GM12878 (cell line): ENCODE results near the gene NOTCH4. TPM values are rescaled to one million over a fixed set of nuclear protein-coding genes. Genes with fewer than 3 reads are reported as not detected.

Experiments
- CREM ChIP-seq: IDR thresholded peaks from 2 replicates; pipeline ENCODE4 v1.6.1; 2014; ENCODE audit warnings: antibody characterized with exemption, low read depth
- EGR1 ChIP-seq, 2 experiments: IDR thresholded peaks; 1 replicate in 1 of 2; 2 replicates in 1 of 2; pipeline ENCODE4 v1.6.1; 2011 to 2012; ENCODE audit warnings: low read depth in 2 of 2, low read length in 2 of 2, borderline replicate concordance in 1 of 2, mild to moderate bottlenecking in 1 of 2, moderate library complexity in 1 of 2
- MXI1 ChIP-seq: fragments of 150-350 bp; IDR thresholded peaks from 2 replicates; pipeline ENCODE4 v1.6.1; 2011; ENCODE audit warnings: low read depth, mild to moderate bottlenecking, inconsistent platforms, low read length, improper control_type of control experiment
- NFYB ChIP-seq: IDR thresholded peaks from 2 replicates; pipeline ENCODE4 v1.6.1; 2011; ENCODE audit warnings: low read depth, mild to moderate bottlenecking, low read length, improper control_type of control experiment, moderate library complexity; ENCODE audit not compliant: insufficient read depth
- PAX5 ChIP-seq: IDR thresholded peaks from 2 replicates; pipeline ENCODE4 v1.6.1; 2011; ENCODE audit warnings: low read depth, low read length, borderline replicate concordance
- SUPT20H ChIP-seq: IDR thresholded peaks from 2 replicates; pipeline ENCODE4 v1.6.1; 2011; ENCODE audit warnings: low read depth, mild to moderate bottlenecking, low read length, moderate library complexity, borderline replicate concordance; ENCODE audit not compliant: control insufficient read depth
- SUZ12 ChIP-seq: fragments of 200-600 bp; sonication (generic); IDR thresholded peaks from one replicate; pipeline ENCODE4 v1.6.1; 2018; ENCODE audit warnings: antibody characterized with exemption, mild to moderate bottlenecking; ENCODE audit not compliant: unreplicated experiment
- TBL1XR1 ChIP-seq: IDR thresholded peaks from 2 replicates; pipeline ENCODE4 v1.6.1; 2012; ENCODE audit warnings: low read depth, low read length, improper control_type of control experiment
- ZBTB33 ChIP-seq: fragments of 450-650 bp; IDR thresholded peaks from 2 replicates; pipeline ENCODE4 v1.6.1; 2017; ENCODE audit warnings: mild to moderate bottlenecking
- ZNF687 ChIP-seq: fragments of 450-650 bp; IDR thresholded peaks from 2 replicates; pipeline ENCODE4 v1.6.1; 2017; ENCODE audit warnings: mild to moderate bottlenecking, moderate library complexity
- polyA plus RNA-seq, 11 experiments: library from polyadenylated mRNA; depleted of rRNA in 4 of 11; unstranded in 6 of 11; stranded (reverse) in 5 of 11; fragments of >200 nt; fragmentation: Nextera tagmentation in 4 of 11; fragmentation: Illumina TruSeq in 1 of 11; extraction: Ambion mirVana in 4 of 11; extraction: Trizol in 1 of 11; gene quantifications; 1 replicate in 1 of 11; 2 replicates in 10 of 11; pipeline versions ENCODE4 v1.2.1 to v1.2.3, GENCODE V29; 2011 to 2016; ENCODE audit warnings: inconsistent platforms in 2 of 11, missing spikeins in 2 of 11, low read depth in 1 of 11
- total RNA-seq, 4 experiments: library from RNA; depleted of rRNA in 3 of 4; stranded (reverse); fragments of >200 nt in 3 of 4; fragmentation: Illumina TruSeq in 1 of 4; extraction: Trizol in 1 of 4; gene quantifications; 2 replicates each; pipeline versions ENCODE4 v1.2.1 to v1.2.3, GENCODE V29; 2013 to 2021

NOTCH4 gene
- total and polyA plus RNA-seq, 10 of the 15 experiments (the other 5 are each of a cell fraction or from before 2014, with no cell fraction given) = 0.66 to 3.3 (median 1.4) TPM

- TF ChIP-seq ZBTB33 (no peak), ZNF687 (no peak), TBL1XR1 (no peak), SUPT20H (no peak), MXI1 (peak; percentile 65), PAX5 (peak; percentile 42; the same call in 1 of the 2 replicates), CREM (no peak), EGR1 (IDR thresholded peaks at IDR 0.05; ENCODE audit: borderline replicate concordance in 1 of 2, low read depth in 2 of 2, low read length in 2 of 2) (peak in 1 of 2 experiments; percentile 98; a peak in 2 of 3 replicates), NFYB (peak; percentile 78), SUZ12 (no peak)
These were observed 28.3 kb downstream of the NOTCH4 start (continued) for GRCh38 chr6:32195652-32195901.
